ENCODE measurements around the gene ATOSB.

- TF ChIP-seq CTCF (IDR thresholded peaks at IDR 0.05) (no peak), POLR2AphosphoS5 (IDR thresholded peaks at IDR 0.05) (peak; percentile 59 to 79 (median 66))
Measured at GRCh38 chr9:35079426-35080341, 36.0 kb downstream of the ATOSB start, which contains the start of gene FANCG.

All from breast epithelium (tissue), 3 donors.